WI38 (cell line): Measurements from ENCODE around the gene TSC22D2.

Experiments used
- H3K4me3 ChIP-seq: 2 replicates; pipeline ENCODE4 v1.5.1; 2011; ENCODE audit warnings: low read depth, mild to moderate bottlenecking, control low read depth, low read length
- CTCF ChIP-seq: IDR thresholded peaks from 2 replicates; pipeline ENCODE4 v1.5.1; 2012; ENCODE audit warnings: low read depth, mild to moderate bottlenecking, control low read depth, low read length

Gene TSC22D2

GRCh38 chr3:150421799-150422548 is 13.9 kb downstream of the TSC22D2 start:
- TF ChIP-seq CTCF: no peak

GRCh38 chr3:150422907-150423306 is 14.8 kb downstream of the TSC22D2 start:
- TF ChIP-seq CTCF: no peak

More at GRCh38 chr3:150421799-150422548, 13.9 kb downstream of the TSC22D2 start:
- no peak overlapping the region for H3K4me3 ChIP-seq

GRCh38 chr3:150423761-150424160 is 15.7 kb downstream of the TSC22D2 start:
- H3K4me3 ChIP-seq: no peak overlapping the region
- no peak for TF ChIP-seq CTCF

More at GRCh38 chr3:150422907-150423306, 14.8 kb downstream of the TSC22D2 start:
- no peak overlapping the region for H3K4me3 ChIP-seq

- TF ChIP-seq CTCF: no peak
- H3K4me3 ChIP-seq: no peak overlapping the region
Measured at GRCh38 chr3:150426292-150426691, 18.2 kb downstream of the TSC22D2 start.

- TF ChIP-seq CTCF: no peak
- H3K4me3 ChIP-seq: no peak overlapping the region
Measured at GRCh38 chr3:150428562-150428961, 20.5 kb downstream of the TSC22D2 start.

GRCh38 chr3:150429767-150430671 is 21.9 kb downstream of the TSC22D2 start:
- no peak for TF ChIP-seq CTCF
- no peak overlapping the region for H3K4me3 ChIP-seq

- no peak overlapping the region for H3K4me3 ChIP-seq
- TF ChIP-seq CTCF: no peak
Measured at GRCh38 chr3:150433347-150433746, 25.2 kb downstream of the TSC22D2 start.
